D721Med (cell line): ENCODE results near the gene IQCK.

Experiments
- DNase-seq: peaks from one replicate; pipeline ENCODE4 v3.0.0; 2011; ENCODE audit warnings: low spot score; ENCODE audit not compliant: insufficient read length
- FAIRE-seq: peaks from 2 replicates; lab custom pipeline; 2011; peaks lifted over from hg19 to GRCh38; lab: Jason Lieb, UNC
- TF ChIP-seq, protein P1 (sequence below): IDR thresholded peaks from 2 replicates; pipeline ENCODE4 v1.5.1; 2012; ENCODE audit warnings: mild to moderate bottlenecking, control low read depth; ENCODE audit not compliant: insufficient read depth; ENCODE audit errors: missing control alignments

Gene IQCK

GRCh38 chr16:19876501-19877059 is 158.5 kb downstream of the IQCK start:
- DNase-seq (no peak), FAIRE-seq (no peak)
- TF ChIP-seq, protein P1, sequence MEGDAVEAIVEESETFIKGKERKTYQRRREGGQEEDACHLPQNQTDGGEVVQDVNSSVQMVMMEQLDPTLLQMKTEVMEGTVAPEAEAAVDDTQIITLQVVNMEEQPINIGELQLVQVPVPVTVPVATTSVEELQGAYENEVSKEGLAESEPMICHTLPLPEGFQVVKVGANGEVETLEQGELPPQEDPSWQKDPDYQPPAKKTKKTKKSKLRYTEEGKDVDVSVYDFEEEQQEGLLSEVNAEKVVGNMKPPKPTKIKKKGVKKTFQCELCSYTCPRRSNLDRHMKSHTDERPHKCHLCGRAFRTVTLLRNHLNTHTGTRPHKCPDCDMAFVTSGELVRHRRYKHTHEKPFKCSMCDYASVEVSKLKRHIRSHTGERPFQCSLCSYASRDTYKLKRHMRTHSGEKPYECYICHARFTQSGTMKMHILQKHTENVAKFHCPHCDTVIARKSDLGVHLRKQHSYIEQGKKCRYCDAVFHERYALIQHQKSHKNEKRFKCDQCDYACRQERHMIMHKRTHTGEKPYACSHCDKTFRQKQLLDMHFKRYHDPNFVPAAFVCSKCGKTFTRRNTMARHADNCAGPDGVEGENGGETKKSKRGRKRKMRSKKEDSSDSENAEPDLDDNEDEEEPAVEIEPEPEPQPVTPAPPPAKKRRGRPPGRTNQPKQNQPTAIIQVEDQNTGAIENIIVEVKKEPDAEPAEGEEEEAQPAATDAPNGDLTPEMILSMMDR = no peak

DNA sequence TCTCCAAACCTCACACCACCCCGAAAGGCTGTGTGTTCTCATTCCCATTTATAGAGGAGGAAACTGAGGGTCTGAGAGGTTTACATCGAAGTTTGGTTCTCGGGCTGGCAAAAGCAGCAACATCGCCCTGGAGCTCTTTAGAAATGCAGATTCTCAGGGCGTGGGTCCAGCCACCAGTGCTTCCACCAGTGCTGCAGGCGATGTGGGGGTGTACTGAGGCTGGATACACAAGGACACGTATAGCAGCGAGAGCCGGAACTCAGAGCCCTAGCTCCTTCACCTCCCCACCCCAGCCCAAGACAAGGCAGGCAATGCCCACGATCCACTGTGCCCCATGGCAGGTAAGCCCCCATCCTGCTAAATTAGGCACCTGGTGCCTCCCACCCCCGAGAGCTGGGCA is 160.7 kb downstream of the IQCK start:
- TF ChIP-seq, protein P1 = no peak
- DNase-seq (no peak), FAIRE-seq (no peak)

DNA sequence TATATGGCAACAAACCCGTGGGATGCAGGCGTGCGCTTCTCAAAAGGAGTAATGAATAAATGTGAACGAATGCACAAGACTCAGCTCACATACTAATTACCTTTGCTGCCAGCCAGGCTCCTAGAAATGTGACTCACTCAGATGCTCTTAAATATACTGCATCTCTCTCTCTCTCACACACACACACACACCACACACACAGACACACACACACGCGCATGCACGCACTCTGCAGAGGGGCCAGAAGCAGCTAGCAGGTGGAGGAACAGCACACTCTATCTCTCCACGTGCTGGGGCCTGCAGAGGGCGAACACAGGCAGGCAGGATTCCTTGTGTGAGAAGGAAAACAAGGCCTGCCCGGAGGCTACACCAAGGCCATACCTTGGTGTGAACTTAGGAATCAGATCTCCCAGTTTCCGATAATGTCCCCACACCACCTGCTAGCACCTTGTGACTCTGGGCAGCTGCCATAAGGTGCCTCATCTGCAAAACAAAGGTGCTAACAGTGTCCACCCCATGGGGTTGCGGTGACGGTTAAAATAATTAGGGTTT is 161.2 kb downstream of the IQCK start:
- TF ChIP-seq, protein P1 = no peak
- FAIRE-seq (no peak), DNase-seq (no peak)

- TF ChIP-seq, protein P1 = no peak
- no peak for FAIRE-seq
- DNase-seq = no peak
These were observed 163.0 kb downstream of the IQCK start for GRCh38 chr16:19881028-19881427.

DNA sequence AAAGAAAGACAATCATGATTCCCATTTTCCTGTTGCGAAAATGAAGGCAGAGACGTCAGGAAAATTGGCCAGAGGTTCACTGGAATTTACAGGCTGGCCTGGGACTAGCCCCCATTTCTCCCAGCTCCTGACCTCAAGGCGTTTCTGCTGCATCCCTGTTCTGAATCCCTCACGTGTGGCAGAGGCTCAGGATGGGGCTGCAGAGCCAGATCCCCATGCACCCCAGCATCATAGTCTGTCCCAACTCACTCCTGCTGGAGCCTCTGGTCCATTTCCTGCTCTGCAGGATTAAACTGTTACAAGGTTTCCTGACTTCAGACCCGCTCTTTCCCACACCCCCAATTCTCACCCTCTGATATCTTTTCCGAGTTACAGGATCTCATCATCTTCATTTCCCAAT is 163.7 kb downstream of the IQCK start:
- FAIRE-seq (no peak), DNase-seq (no peak)
- TF ChIP-seq, protein P1 = no peak

- TF ChIP-seq, protein P1 = no peak
- no peak for FAIRE-seq
These were observed 164.1 kb downstream of the IQCK start for GRCh38 chr16:19882186-19882585.

GRCh38 chr16:19882646-19883045 is 164.6 kb downstream of the IQCK start:
- TF ChIP-seq, protein P1 = no peak
- DNase-seq (no peak), FAIRE-seq (no peak)

More at GRCh38 chr16:19882186-19882585, 164.1 kb downstream of the IQCK start:
- no peak for DNase-seq
